HEK293 (cell line): ENCODE data around the gene NEDD1.

ENCODE experiments used
- CTCF ChIA-PET: fragments of 350-600 bp; formaldehyde crosslinking; extraction: SDS; loops from one replicate; lab custom pipeline; 2021; ENCODE audit warnings: antibody characterized with exemption; lab: Yijun Ruan, JAX
- POLR2A ChIA-PET: fragments of 300-600 bp; formaldehyde crosslinking; extraction: SDS; loops from one replicate; lab custom pipeline; 2020; ENCODE audit warnings: antibody characterized with exemption, inconsistent platforms; lab: Yijun Ruan, JAX
- H3K27ac ChIP-seq: fragments of 200-500 bp; sonication (Bioruptor generic); 2 replicates; pipeline ENCODE4 v1.5.1; 2014; ENCODE audit warnings: low read depth, low read length, control low read depth, inconsistent platforms; ENCODE audit errors: extremely low read depth
- H3K36me3 ChIP-seq, 2 experiments: fragments of 200-500 bp in 1 of 2; sonication (Bioruptor generic) in 1 of 2; 1 replicate in 1 of 2; 2 replicates in 1 of 2; pipeline ENCODE4 v1.5.1; 2014 to 2017; ENCODE audit warnings: inconsistent platforms in 2 of 2, low read length in 2 of 2; ENCODE audit not compliant: control insufficient read depth in 2 of 2, insufficient read depth in 1 of 2
- H3K4me1 ChIP-seq: fragments of 200-500 bp; sonication (Bioruptor generic); 2 replicates; pipeline ENCODE4 v1.5.1; 2014; ENCODE audit warnings: mild to moderate bottlenecking, low read length, inconsistent platforms; ENCODE audit not compliant: control insufficient read depth, insufficient read depth
- H3K4me3 ChIP-seq: 2 replicates; pipeline ENCODE4 v1.5.1; 2011; ENCODE audit warnings: low read depth, mild to moderate bottlenecking, control low read depth, low read length, moderate library complexity
- H3K9me3 ChIP-seq: fragments of 200-500 bp; sonication (Bioruptor generic); 2 replicates; pipeline ENCODE4 v1.5.1; 2014; ENCODE audit warnings: low read depth, low read length, inconsistent platforms; ENCODE audit not compliant: control insufficient read depth, insufficient read depth
- IKZF3 ChIP-seq: fragments of 450-650 bp; IDR thresholded peaks from 2 replicates; pipeline ENCODE4 v1.5.0; 2018; ENCODE audit warnings: missing biosample characterization, mild to moderate bottlenecking, missing genetic modification characterization, moderate library complexity
- OVOL3 ChIP-seq: fragments of 450-650 bp; formaldehyde crosslinking; IDR thresholded peaks from 2 replicates; pipeline ENCODE4 v1.5.1; 2016; ENCODE audit warnings: missing biosample characterization, missing genetic modification characterization
- REST ChIP-seq: fragments of 450-650 bp; formaldehyde crosslinking; IDR thresholded peaks from 2 replicates; pipeline ENCODE4 v1.5.1; 2016; ENCODE audit warnings: missing biosample characterization, missing genetic modification characterization
- YY2 ChIP-seq: fragments of 450-650 bp; formaldehyde crosslinking; IDR thresholded peaks from 2 replicates; pipeline ENCODE4 v1.5.1; 2016; ENCODE audit warnings: missing biosample characterization, missing genetic modification characterization
- ZBTB7A ChIP-seq: fragments of 450-650 bp; formaldehyde crosslinking; IDR thresholded peaks from 2 replicates; pipeline ENCODE4 v1.5.1; 2016; ENCODE audit warnings: low read depth, missing biosample characterization, missing genetic modification characterization
- ZFP3 ChIP-seq: fragments of 450-650 bp; formaldehyde crosslinking; IDR thresholded peaks from 2 replicates; pipeline ENCODE4 v1.5.1; 2016; ENCODE audit warnings: low read depth, missing biosample characterization, missing genetic modification characterization
- ZNF112 ChIP-seq: fragments of 450-650 bp; formaldehyde crosslinking; IDR thresholded peaks from 2 replicates; pipeline ENCODE4 v1.5.0; 2017; ENCODE audit warnings: missing biosample characterization, missing genetic modification characterization
- ZNF223 ChIP-seq: fragments of 450-650 bp; formaldehyde crosslinking; IDR thresholded peaks from 2 replicates; pipeline ENCODE4 v1.5.1; 2016; ENCODE audit warnings: missing biosample characterization, missing genetic modification characterization
- ZNF26 ChIP-seq: fragments of 450-650 bp; formaldehyde crosslinking; IDR thresholded peaks from 2 replicates; pipeline ENCODE4 v1.5.1; 2016; ENCODE audit warnings: missing biosample characterization, missing genetic modification characterization
- ZNF510 ChIP-seq: fragments of 450-650 bp; formaldehyde crosslinking; IDR thresholded peaks from 2 replicates; pipeline ENCODE4 v1.5.1; 2018; ENCODE audit warnings: mild to moderate bottlenecking, missing genetic modification characterization, missing biosample characterization; ENCODE audit not compliant: insufficient replicate concordance
- ZNF529 ChIP-seq: fragments of 450-650 bp; formaldehyde crosslinking; IDR thresholded peaks from 2 replicates; pipeline ENCODE4 v1.5.1; 2017; ENCODE audit warnings: missing genetic modification characterization, missing biosample characterization; ENCODE audit not compliant: insufficient replicate concordance
- ZNF548 ChIP-seq: fragments of 450-650 bp; formaldehyde crosslinking; IDR thresholded peaks from 2 replicates; pipeline ENCODE4 v1.5.1; 2016; ENCODE audit warnings: missing biosample characterization, missing genetic modification characterization
- ZNF670 ChIP-seq: fragments of 450-650 bp; formaldehyde crosslinking; IDR thresholded peaks from 2 replicates; pipeline ENCODE4 v1.5.1; 2016; ENCODE audit warnings: missing biosample characterization, missing genetic modification characterization, low read depth
- ZNF768 ChIP-seq: fragments of 450-650 bp; formaldehyde crosslinking; IDR thresholded peaks from 2 replicates; pipeline ENCODE4 v1.5.1; 2018; ENCODE audit warnings: missing biosample characterization, mild to moderate bottlenecking, missing genetic modification characterization
- TF ChIP-seq, protein P1 (sequence below): fragments of 450-650 bp; formaldehyde crosslinking; IDR thresholded peaks from 2 replicates; pipeline ENCODE4 v1.5.1; 2016; ENCODE audit warnings: missing biosample characterization, missing genetic modification characterization

The NEDD1 gene

GRCh38 chr12:96872961-96873360 is 34.1 kb upstream of the NEDD1 start:
- H3K4me3 ChIP-seq = no peak overlapping the region
- ChIA-PET POLR2A (no interaction called here), CTCF (interaction anchor here (1.2 kb wide), 2 partner anchors 12 to 28 kb away, joined by 3 read pairs; no protein-coding TSS in a partner anchor)
- no peaks in the 10 kb centered on the region for H3K36me3 ChIP-seq
- H3K27ac ChIP-seq = no peak overlapping the region
- no peaks in the 10 kb centered on the region for H3K4me1 ChIP-seq
- no peak for TF ChIP-seq ZNF548
- TF ChIP-seq ZNF529 = no peak
- TF ChIP-seq ZNF112 = no peak
- no peak for TF ChIP-seq REST
- no peak for TF ChIP-seq ZBTB7A (tag by site-specific recombination)
- TF ChIP-seq OVOL3 (tag by site-specific recombination) = no peak
- TF ChIP-seq, protein P1, sequence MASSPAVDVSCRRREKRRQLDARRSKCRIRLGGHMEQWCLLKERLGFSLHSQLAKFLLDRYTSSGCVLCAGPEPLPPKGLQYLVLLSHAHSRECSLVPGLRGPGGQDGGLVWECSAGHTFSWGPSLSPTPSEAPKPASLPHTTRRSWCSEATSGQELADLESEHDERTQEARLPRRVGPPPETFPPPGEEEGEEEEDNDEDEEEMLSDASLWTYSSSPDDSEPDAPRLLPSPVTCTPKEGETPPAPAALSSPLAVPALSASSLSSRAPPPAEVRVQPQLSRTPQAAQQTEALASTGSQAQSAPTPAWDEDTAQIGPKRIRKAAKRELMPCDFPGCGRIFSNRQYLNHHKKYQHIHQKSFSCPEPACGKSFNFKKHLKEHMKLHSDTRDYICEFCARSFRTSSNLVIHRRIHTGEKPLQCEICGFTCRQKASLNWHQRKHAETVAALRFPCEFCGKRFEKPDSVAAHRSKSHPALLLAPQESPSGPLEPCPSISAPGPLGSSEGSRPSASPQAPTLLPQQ = no peak
- no peak for TF ChIP-seq ZNF510 (tag by site-specific recombination)
- H3K9me3 ChIP-seq = no peaks in the 10 kb centered on the region

- no peaks in the 10 kb centered on the region for H3K36me3 ChIP-seq
- no peak overlapping the region for H3K27ac ChIP-seq
- no peak for TF ChIP-seq ZNF223
- TF ChIP-seq, all 188 proteins: peak for 0
- H3K4me3 ChIP-seq = no peak overlapping the region
- ChIA-PET CTCF (no interaction called here), POLR2A (no interaction called here)
- H3K9me3 ChIP-seq = no peaks in the 10 kb centered on the region
- no peaks in the 10 kb centered on the region for H3K4me1 ChIP-seq
These were observed 32.8 kb upstream of the NEDD1 start for GRCh38 chr12:96874211-96874610.

DNA sequence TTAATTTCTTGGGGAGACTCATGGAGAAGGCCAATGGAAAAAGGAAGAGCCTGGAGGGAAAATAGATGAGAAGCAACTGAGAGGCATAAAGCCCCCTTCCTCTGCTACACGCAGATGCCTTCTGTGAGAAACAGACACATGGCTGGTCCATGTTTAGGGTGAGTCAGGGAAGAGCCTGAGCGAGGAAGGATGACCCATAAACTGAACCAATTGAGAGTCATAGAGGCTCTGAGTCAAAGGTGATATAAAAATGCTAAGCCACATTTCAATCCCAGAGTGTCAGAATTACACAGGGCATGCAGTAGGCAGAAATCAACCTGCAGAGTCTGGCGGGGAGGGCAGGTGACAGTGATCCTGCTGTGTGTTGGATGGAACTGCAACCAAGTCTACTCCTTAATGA is 30.1 kb upstream of the NEDD1 start:
- ChIA-PET POLR2A (no interaction called here), CTCF (no interaction called here)
- Histone ChIP-seq H3K4me1 (no peaks in the 10 kb centered on the region), H3K36me3 (no peaks in the 10 kb centered on the region), H3K27ac (no peak overlapping the region), H3K9me3 (no peaks in the 10 kb centered on the region), H3K4me3 (no peak overlapping the region)
- no peak for TF ChIP-seq IKZF3 (tag by site-specific recombination)
- no peak for TF ChIP-seq OVOL3 (tag by site-specific recombination)

- ChIA-PET CTCF (no interaction called here), POLR2A (no interaction called here)
- TF ChIP-seq YY2 (tag by site-specific recombination) = no peak
- TF ChIP-seq ZNF768 (tag by site-specific recombination) = no peak
- no peak for TF ChIP-seq ZNF26
- TF ChIP-seq ZNF670 (tag by site-specific recombination) = no peak
- TF ChIP-seq ZFP3 = no peak
- H3K36me3 ChIP-seq = no peaks in the 10 kb centered on the region
- H3K27ac ChIP-seq = no peak overlapping the region
- no peak overlapping the region for H3K4me3 ChIP-seq
- H3K4me1 ChIP-seq = no peaks in the 10 kb centered on the region
- H3K9me3 ChIP-seq = no peaks in the 10 kb centered on the region
These were observed 28.4 kb upstream of the NEDD1 start for GRCh38 chr12:96878704-96879103.
